ENCODE measurements around the gene GRM7.

Gene GRM7

DNA sequence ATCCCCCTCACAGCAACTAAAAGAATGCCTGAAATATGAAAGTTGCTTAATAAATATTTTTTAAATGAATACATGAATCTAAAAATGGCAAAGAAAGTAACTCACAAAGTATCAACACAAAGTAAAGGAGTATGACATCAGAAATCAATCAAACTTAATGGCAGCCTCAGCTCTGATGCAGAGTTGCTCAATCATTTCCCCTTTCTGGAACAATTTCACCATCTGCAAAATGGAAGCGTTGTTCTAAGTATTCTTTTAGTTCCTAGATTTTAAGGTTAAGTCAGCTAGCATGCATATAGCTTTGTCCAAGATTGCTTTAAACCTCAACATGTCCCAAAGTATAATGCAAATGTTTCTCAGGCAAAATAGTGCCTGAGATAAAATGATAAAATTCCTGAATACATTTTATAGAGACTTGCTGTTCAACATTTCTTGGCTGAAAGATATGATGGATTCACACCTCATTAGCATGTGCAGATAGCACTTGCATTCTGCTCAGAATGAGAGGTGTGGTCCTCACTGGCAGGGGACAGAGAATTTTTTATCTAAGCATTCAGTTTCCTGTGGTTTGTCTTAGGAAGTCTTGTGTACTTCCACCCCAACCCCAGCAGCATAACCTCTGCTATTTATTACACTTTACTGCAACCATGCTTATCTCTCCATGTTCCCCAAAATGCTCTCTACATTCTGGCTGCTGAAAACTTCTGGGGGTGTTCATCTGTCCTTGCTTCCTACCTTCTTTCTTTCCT lies 429.3 kb downstream of the GRM7 start:
- FAIRE-seq (no peak), DNase-seq (ENCODE audit: insufficient read length, low spot score) (no peak)

DNA sequence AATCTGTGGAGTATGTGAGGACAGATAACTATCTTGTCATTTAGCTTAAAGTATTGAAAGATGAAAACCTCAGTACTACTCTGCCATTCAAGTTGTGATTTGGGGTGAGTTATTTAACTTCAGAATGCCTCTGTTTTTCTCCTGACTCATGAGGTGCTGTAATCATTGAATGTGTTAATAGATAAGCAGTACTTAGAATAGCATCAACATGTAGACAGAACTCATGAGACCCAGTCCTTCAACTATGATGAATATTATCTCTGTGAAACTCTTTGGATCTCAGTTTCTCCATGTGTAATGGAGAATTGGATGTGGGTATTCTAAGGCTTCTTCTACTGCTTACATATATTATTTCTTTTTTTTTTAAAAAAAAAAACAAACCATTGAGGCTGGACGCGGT lies 431.4 kb downstream of the GRM7 start:
- no peak for DNase-seq (ENCODE audit: insufficient read length, low spot score)
- no peak for FAIRE-seq

GRCh38 chr3:7293286-7293685 lies 432.4 kb downstream of the GRM7 start:
- FAIRE-seq (no peak), DNase-seq (ENCODE audit: insufficient read length, low spot score) (no peak)

DNA sequence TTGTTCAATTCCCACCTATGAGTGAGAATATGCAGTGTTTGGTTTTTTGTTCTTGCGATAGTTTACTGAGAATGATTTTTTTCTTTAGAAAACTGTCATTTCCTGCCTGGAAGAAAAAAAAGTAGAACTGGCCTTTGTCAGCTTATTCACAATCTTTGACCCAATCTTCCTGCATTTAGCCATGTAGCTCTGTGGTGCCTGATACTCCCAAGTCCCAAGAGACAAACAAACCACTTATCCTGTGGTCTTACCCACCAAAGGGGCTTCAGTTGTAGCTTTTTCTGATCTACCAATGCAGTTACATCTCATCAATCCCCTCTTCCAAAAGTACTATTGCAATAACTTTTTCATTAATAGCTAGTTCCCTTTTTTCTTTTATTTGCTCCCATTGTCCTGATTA lies 444.6 kb downstream of the GRM7 start:
- FAIRE-seq (no peak), DNase-seq (ENCODE audit: insufficient read length, low spot score) (no peak)

- FAIRE-seq: no peak
- no peak for DNase-seq (ENCODE audit: insufficient read length, low spot score)
Observed at GRCh38 chr3:7306901-7307300, 446.0 kb downstream of the GRM7 start.

DNA sequence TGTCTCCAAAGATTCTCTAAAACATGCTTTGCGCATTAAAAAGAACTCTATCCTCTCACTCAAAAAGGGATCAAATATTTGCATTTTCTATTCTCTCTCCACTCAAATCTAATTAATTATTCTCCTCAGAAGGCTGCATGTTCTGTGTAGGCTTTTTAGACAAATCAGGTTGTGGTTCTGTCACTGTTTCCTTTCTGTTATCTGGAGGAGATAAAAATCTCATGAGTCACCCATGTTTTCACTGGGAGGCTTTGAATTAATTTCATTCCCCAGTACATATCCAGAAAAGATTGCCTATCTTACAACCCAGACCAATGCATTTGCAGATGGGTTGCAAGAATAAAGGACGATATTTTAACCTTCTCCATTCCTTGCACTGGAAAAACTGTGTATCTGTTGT lies 446.5 kb downstream of the GRM7 start:
- DNase-seq (ENCODE audit: insufficient read length, low spot score) (no peak), FAIRE-seq (no peak)

DNA sequence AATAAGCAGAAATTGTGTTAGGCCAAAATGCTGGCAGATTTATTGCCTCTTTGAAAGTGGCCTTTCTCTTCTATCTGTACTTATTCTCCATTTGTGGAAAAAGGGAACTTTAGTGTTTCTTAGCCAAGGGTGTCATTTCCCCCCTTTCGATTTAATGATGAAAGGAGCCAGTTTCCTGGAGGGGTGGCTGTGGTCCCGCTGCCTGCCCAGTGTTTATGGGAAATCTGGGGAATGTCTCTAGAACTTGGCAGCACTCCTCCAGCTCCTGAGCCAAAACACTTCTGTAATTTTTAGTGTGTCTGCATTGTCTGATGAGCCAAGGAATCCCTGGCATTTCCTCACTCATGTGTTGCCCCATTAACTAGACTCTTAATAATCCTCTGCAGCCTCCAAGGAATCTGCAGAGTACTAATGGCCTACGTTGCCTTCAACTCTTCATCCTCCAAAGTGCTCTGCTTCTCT lies 448.8 kb downstream of the GRM7 start:
- FAIRE-seq: no peak

DNA sequence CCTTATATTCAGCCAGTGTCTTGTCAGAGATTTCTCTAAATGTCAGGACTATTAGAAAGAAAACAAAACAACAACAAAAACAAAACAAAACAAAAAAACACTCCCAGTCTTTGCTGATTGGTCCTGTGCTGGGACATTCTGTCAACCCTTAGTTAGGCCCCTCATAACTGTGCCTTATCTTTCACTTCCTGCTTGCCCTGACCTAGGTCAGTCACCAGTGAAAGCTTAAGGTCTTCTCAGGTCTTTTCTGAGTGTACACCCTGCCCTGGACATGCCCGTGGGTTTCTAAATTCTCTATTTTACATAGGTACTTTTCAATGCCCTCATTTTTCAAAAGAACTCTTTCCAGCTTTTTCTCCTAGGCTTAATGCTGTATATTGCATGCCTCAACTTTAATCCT lies 454.1 kb downstream of the GRM7 start:
- DNase-seq (ENCODE audit: insufficient read length, low spot score): no peak
- FAIRE-seq: no peak

More for the DNA sequence above, 448.8 kb downstream of the GRM7 start:
- DNase-seq (ENCODE audit: insufficient read length, low spot score): no peak

- no peak for DNase-seq (ENCODE audit: insufficient read length, low spot score)
- FAIRE-seq: no peak
Observed at GRCh38 chr3:7322957-7323669, 462.2 kb downstream of the GRM7 start.

DNA sequence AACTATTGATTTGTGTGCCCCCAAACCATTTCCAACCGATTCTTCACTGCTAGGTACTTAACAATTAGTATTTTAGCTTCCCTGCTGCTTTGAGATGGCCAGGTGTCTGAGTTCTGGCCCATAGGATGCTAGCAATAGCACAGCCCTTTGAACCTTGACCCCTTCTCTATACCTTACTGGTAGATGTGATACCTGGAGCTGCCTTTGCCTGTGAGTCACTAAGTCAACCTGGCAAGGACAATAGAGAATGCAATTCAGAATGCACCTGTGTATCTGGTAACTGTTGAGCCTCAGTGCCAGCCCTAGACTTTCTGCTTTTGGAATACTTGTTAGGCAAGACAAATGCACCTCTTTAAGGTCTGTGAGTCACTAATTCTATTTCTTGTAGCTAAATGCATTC lies 467.4 kb downstream of the GRM7 start:
- FAIRE-seq (no peak), DNase-seq (ENCODE audit: insufficient read length, low spot score) (no peak)

DNA sequence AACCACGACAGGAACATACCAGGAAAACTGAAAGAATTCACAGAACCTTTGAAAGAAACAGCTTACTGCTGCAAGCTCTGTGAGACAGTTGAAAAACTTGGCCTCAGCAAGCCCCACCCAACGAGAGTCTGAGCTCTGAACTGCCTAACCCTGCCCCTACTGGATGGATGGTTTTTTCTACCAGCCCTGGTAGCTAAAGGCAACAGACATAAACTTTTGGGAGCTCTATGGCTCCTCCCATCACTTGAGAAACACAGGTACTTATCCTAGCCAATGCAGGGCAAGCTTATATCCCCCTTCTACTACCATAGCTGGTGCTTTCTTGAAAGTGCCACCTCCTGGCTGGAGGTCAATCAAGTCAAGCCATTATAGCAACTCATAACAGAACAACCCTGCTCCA lies 471.8 kb downstream of the GRM7 start:
- DNase-seq (ENCODE audit: insufficient read length, low spot score): no peak
- no peak for FAIRE-seq

- FAIRE-seq (no peak), DNase-seq (ENCODE audit: insufficient read length, low spot score) (no peak)
Observed at GRCh38 chr3:7333125-7333524, 472.2 kb downstream of the GRM7 start.

GRCh38 chr3:7340795-7341194 lies 479.9 kb downstream of the GRM7 start:
- DNase-seq (ENCODE audit: insufficient read length, low spot score): no peak
- FAIRE-seq: no peak

- DNase-seq (ENCODE audit: insufficient read length, low spot score) (no peak), FAIRE-seq (no peak)
Observed at GRCh38 chr3:7346364-7346763, 485.4 kb downstream of the GRM7 start.

DNA sequence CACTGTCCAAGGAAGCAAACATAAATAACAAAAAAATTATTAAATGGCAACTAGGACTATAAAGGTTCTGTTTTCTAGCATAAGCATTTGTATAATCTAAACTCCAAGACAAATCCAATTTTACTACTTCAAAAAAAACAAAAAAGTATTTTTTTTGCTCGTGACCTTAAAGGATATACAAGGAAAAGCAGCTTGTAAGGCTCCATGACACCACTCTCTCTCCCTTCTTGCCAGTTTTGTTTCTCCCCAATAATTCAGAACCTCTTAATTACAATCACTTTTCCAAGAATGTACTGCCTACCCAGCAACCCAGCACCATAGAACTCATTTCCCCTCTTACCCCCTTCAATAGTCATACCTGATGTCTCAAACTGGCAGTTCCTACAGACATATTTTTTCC lies 496.2 kb downstream of the GRM7 start:
- no peak for FAIRE-seq
- DNase-seq (ENCODE audit: insufficient read length, low spot score): no peak

DNA sequence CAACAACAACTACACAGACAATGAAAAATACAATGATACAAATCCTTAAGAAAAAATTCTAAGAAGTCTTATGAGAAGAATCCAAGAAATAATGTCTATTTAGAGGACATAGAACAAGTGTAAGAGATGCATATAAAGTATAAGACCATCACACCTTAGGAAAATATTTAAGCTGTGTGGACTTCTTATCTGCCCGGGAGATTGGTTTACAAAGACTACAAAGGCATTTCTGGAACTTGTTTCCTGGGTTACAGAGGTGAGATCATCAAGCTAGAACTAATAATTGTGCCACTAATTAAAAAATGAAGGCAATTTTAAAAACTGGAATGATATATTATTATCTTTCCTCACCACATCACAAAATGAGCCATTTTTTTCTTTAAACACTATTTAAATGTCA lies 507.1 kb downstream of the GRM7 start:
- FAIRE-seq (no peak), DNase-seq (ENCODE audit: insufficient read length, low spot score) (no peak)

DNA sequence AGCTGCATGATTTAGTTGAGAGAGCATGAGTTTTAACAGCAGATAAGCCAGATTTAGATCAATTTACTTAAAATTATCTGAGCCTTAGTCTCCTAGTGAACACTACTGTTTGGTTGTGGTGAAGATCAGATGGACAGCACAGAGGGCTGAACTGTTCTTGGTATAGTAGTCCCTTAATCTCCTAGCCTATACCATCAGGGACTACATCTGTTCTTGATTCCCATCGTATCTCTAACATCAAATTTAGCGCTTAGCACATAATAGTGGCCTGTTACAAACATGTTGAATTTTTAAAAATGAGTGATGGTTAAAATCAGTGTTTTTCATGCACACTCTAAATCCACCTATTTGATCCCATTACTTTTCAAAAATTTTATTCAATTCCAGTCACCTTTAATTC lies 507.7 kb downstream of the GRM7 start:
- FAIRE-seq (no peak), DNase-seq (ENCODE audit: insufficient read length, low spot score) (no peak)

- FAIRE-seq: no peak
- DNase-seq (ENCODE audit: insufficient read length, low spot score): no peak
Observed at GRCh38 chr3:7371693-7372572, 511.0 kb downstream of the GRM7 start.

GRCh38 chr3:7377103-7377502 lies 516.2 kb downstream of the GRM7 start:
- DNase-seq (ENCODE audit: insufficient read length, low spot score) (no peak), FAIRE-seq (no peak)

GRCh38 chr3:7381741-7382140 lies 520.8 kb downstream of the GRM7 start:
- FAIRE-seq (no peak), DNase-seq (ENCODE audit: insufficient read length, low spot score) (no peak)

DNA sequence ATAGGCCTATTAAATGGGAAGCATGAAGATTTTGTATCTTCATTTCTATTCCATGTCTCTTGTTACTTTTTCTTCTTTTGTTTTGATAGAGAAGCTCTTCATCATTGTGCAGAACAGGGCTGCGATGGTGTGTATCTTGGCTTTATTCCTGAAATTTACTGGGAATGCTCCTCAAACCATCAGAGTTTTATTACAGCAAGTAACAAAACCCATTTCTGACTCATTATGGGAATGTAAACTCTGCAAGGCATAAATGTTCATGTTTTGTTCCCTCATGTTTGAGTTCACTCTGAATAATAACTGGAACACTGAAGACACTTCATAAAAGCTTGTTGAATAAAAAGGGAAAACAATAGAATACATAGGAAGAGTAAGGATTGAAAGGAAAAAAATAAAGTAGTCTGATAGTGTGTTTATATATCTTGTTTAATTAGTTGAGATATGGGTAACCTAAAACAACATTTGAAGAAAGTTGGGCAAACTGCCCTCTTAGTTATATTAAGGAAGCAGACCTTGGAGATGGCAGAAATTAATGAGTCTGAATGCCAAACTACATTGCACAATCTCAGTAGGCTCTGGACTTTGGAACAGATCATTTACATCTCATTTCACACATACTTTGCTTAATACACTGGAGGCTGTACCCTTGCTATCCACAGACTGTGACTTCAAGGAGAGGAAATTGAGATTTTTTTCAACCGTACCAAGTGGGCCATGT lies 521.5 kb downstream of the GRM7 start:
- FAIRE-seq (no peak), DNase-seq (ENCODE audit: insufficient read length, low spot score) (no peak)

All from GM19239 (cell line).